Smooth muscle cell (in vitro differentiated cells): ENCODE data around the gene ACKR1. TPM values are rescaled to one million over a fixed set of nuclear protein-coding genes. Genes with fewer than 3 reads are reported as not detected.
A peak's percentile ranks its signal among the peaks of the same experiment; 100 is the strongest.

Experiments used
- DNase-seq: peaks from one replicate; lab custom pipeline; 2025; ENCODE audit not compliant: unreplicated experiment; lab: John Stamatoyannopoulos, UW
- H2AFZ ChIP-seq: fragments of 200-600 bp; sonication (generic); 2 replicates; pipeline ENCODE4 v1.6.0; 2016; ENCODE audit warnings: antibody characterized with exemption, low read depth, mild to moderate bottlenecking
- H3F3A ChIP-seq: fragments of 200-600 bp; sonication (generic); 2 replicates; pipeline ENCODE4 v1.6.0; 2017; ENCODE audit warnings: antibody characterized with exemption, low read depth
- H3K27ac ChIP-seq: fragments of 200-600 bp; sonication (generic); 2 replicates; pipeline ENCODE4 v1.5.1; 2016; ENCODE audit warnings: low read depth, mild to moderate bottlenecking
- H3K27me3 ChIP-seq: fragments of 200-600 bp; sonication (generic); 2 replicates; pipeline ENCODE4 v1.6.1; 2016; ENCODE audit warnings: low read depth, mild to moderate bottlenecking
- H3K36me3 ChIP-seq: fragments of 200-600 bp; sonication (generic); 2 replicates; pipeline ENCODE4 v1.5.1; 2016; ENCODE audit warnings: low read depth
- H3K4me1 ChIP-seq: fragments of 200-600 bp; sonication (generic); 2 replicates; pipeline ENCODE4 v1.5.1; 2016; ENCODE audit warnings: low read depth
- H3K4me2 ChIP-seq: fragments of 200-600 bp; sonication (generic); 2 replicates; pipeline ENCODE4 v1.6.0; 2016; ENCODE audit warnings: mild to moderate bottlenecking
- H3K4me3 ChIP-seq: fragments of 200-600 bp; sonication (generic); 2 replicates; pipeline ENCODE4 v1.5.1; 2016; ENCODE audit warnings: mild to moderate bottlenecking
- H3K79me2 ChIP-seq: fragments of 200-600 bp; sonication (generic); 2 replicates; pipeline ENCODE4 v1.6.0; 2016; ENCODE audit warnings: low read depth, mild to moderate bottlenecking
- H3K9ac ChIP-seq: fragments of 200-600 bp; sonication (generic); 2 replicates; pipeline ENCODE4 v1.6.0; 2016; ENCODE audit warnings: low read depth
- H3K9me3 ChIP-seq: fragments of 200-600 bp; sonication (generic); replicated peaks from 2 replicates; pipeline ENCODE4 v1.5.1; 2016; ENCODE audit warnings: low read depth
- H4K20me1 ChIP-seq: fragments of 200-600 bp; sonication (generic); 2 replicates; pipeline ENCODE4 v1.6.0; 2016; ENCODE audit warnings: low read depth
- CTCF ChIP-seq: fragments of 200-600 bp; sonication (generic); IDR thresholded peaks from 2 replicates; pipeline ENCODE4 v1.5.1; 2017; ENCODE audit warnings: borderline replicate concordance, mild to moderate bottlenecking, antibody characterized with exemption; ENCODE audit not compliant: insufficient read depth, poor library complexity, severe bottlenecking
- WGBS: methylation state at CpG from one replicate; pipeline ENCODE4 v1.1.7; 2016; ENCODE audit warnings: low lambda C conversion rate; 5-methylcytosine and 5-hydroxymethylcytosine counted together
- polyA plus RNA-seq: library from polyadenylated mRNA; unstranded; fragments of >200 nt; fragmentation: Nextera tagmentation; extraction: Ambion mirVana; gene quantifications from 2 replicates; pipeline ENCODE4 v1.2.1, GENCODE V29; 2016
- total RNA-seq: library from RNA; depleted of rRNA; stranded (reverse); fragments of >200 nt; gene quantifications from 2 replicates; pipeline ENCODE4 v1.2.3, GENCODE V29; 2014

The ACKR1 gene
- total and polyA plus RNA-seq, 2 experiments from 2014 or later: 0.04 to 0.25 TPM

- Histone ChIP-seq H4K20me1 (no peaks in the 10 kb centered on the region), H3F3A (no peaks in the 10 kb centered on the region), H3K27ac (no peak overlapping the region), H3K4me2 (peak overlapping the region; percentile 88), H3K4me1 (peaks cover 9% of the 10 kb centered on the region), H3K4me3 (peak overlapping the region; percentile 53), H2AFZ (peak overlapping the region; percentile 93), H3K9me3 (no peaks in the 10 kb centered on the region), H3K27me3 (peaks cover 12% of the 10 kb centered on the region), H3K79me2 (no peaks in the 10 kb centered on the region), H3K9ac (no peak overlapping the region), H3K36me3 (no peaks in the 10 kb centered on the region)
- no peak for DNase-seq
- WGBS: 6% methylated on average over 12 of the region's 14 CpGs
- no peak for TF ChIP-seq CTCF
These were observed 16.9 kb upstream of the ACKR1 start for GRCh38 chr1:159187647-159188374.

- H4K20me1 ChIP-seq: no peaks in the 10 kb centered on the region
- H3K4me1 ChIP-seq: peaks cover 9% of the 10 kb centered on the region
- peak overlapping the region; percentile 53 for H3K4me3 ChIP-seq
- WGBS: 1% methylated on average over 20 of the region's 24 CpGs
- no peaks in the 10 kb centered on the region for H3K79me2 ChIP-seq
- H3F3A ChIP-seq: no peaks in the 10 kb centered on the region
- H3K36me3 ChIP-seq: no peaks in the 10 kb centered on the region
- H3K4me2 ChIP-seq: peak overlapping the region; percentile 88
- peak overlapping the region; percentile 93 for H2AFZ ChIP-seq
- DNase-seq: peak; percentile 17
- H3K9me3 ChIP-seq: no peaks in the 10 kb centered on the region
- peaks cover 12% of the 10 kb centered on the region for H3K27me3 ChIP-seq
- H3K27ac ChIP-seq: no peak overlapping the region
- no peak overlapping the region for H3K9ac ChIP-seq
- no peak for TF ChIP-seq CTCF
These were observed 16.3 kb upstream of the ACKR1 start for GRCh38 chr1:159188375-159188788.

- Histone ChIP-seq H4K20me1 (no peaks in the 10 kb centered on the region), H3K9me3 (no peaks in the 10 kb centered on the region), H3F3A (no peaks in the 10 kb centered on the region), H3K4me2 (no peak overlapping the region), H3K4me3 (no peak overlapping the region), H3K79me2 (no peaks in the 10 kb centered on the region), H3K9ac (no peak overlapping the region), H2AFZ (no peak overlapping the region), H3K36me3 (no peaks in the 10 kb centered on the region), H3K27me3 (peaks cover 12% of the 10 kb centered on the region), H3K4me1 (peaks cover 9% of the 10 kb centered on the region), H3K27ac (no peak overlapping the region)
- no peak for DNase-seq
- WGBS: 56% methylated on average over 2 of the region's 2 CpGs
- no peak for TF ChIP-seq CTCF
These were observed 14.2 kb upstream of the ACKR1 start for GRCh38 chr1:159190441-159190840.

GRCh38 chr1:159196543-159196942 is 8.1 kb upstream of the ACKR1 start:
- no peak overlapping the region for H3K27ac ChIP-seq
- no peaks in the 10 kb centered on the region for H3K79me2 ChIP-seq
- H3K4me1 ChIP-seq: no peaks in the 10 kb centered on the region
- H3F3A ChIP-seq: no peaks in the 10 kb centered on the region
- H2AFZ ChIP-seq: no peak overlapping the region
- peak; percentile 17 for TF ChIP-seq CTCF
- no peak overlapping the region for H3K4me3 ChIP-seq
- WGBS: 59% methylated on average over 5 of the region's 5 CpGs
- H3K9me3 ChIP-seq: no peaks in the 10 kb centered on the region
- H3K27me3 ChIP-seq: no peaks in the 10 kb centered on the region
- no peak for DNase-seq
- no peak overlapping the region for H3K4me2 ChIP-seq
- H3K36me3 ChIP-seq: no peaks in the 10 kb centered on the region
- H3K9ac ChIP-seq: no peak overlapping the region
- H4K20me1 ChIP-seq: no peaks in the 10 kb centered on the region
